GM23338 (cell line): ENCODE results near the gene MELTF. TPM values are rescaled to one million over a fixed set of nuclear protein-coding genes. Genes with fewer than 3 reads are reported as not detected.

Experiments used
- ATAC-seq: fragments of 200-7000 bp; cut with Tn5 transposase; 3 replicates; pipeline ENCODE4 v1.9.1; 2020
- DNase-seq: peaks from one replicate; pipeline ENCODE4 v3.0.0-alpha.2; 2015; ENCODE audit warnings: low spot score
- H2AFZ ChIP-seq: fragments of 200-600 bp; sonication (generic); 2 replicates; pipeline ENCODE4 v1.8.0; 2016; ENCODE audit warnings: antibody characterized with exemption, mild to moderate bottlenecking, moderate library complexity
- H3F3A ChIP-seq: fragments of 200-600 bp; sonication (generic); replicated peaks from 2 replicates; pipeline ENCODE4 v1.8.0; 2017; ENCODE audit warnings: antibody characterized with exemption, mixed run types, low read depth
- H3K27ac ChIP-seq: fragments of 200-600 bp; sonication (generic); 2 replicates; pipeline ENCODE4 v1.6.1; 2016; ENCODE audit warnings: low read depth
- H3K27me3 ChIP-seq: fragments of 200-600 bp; sonication (generic); 2 replicates; pipeline ENCODE4 v1.8.0; 2016; ENCODE audit warnings: mild to moderate bottlenecking, mixed run types, moderate library complexity; ENCODE audit not compliant: insufficient read depth
- H3K36me3 ChIP-seq: fragments of 200-600 bp; sonication (generic); 2 replicates; pipeline ENCODE4 v1.8.0; 2016; ENCODE audit warnings: mild to moderate bottlenecking; ENCODE audit not compliant: insufficient read depth
- H3K4me1 ChIP-seq: fragments of 200-600 bp; sonication (generic); 2 replicates; pipeline ENCODE4 v1.8.0; 2016; ENCODE audit warnings: mild to moderate bottlenecking, moderate library complexity; ENCODE audit not compliant: insufficient read depth
- H3K4me2 ChIP-seq: fragments of 200-600 bp; sonication (generic); 2 replicates; pipeline ENCODE4 v1.7.1; 2017; ENCODE audit warnings: mixed run types
- H3K4me3 ChIP-seq: fragments of 200-600 bp; sonication (generic); 2 replicates; pipeline ENCODE4 v1.6.1; 2016; ENCODE audit warnings: mixed run types
- H3K79me2 ChIP-seq: fragments of 200-600 bp; sonication (generic); replicated peaks from 2 replicates; pipeline ENCODE4 v1.8.0; 2017; ENCODE audit warnings: mild to moderate bottlenecking; ENCODE audit not compliant: insufficient read depth
- H3K9me2 ChIP-seq: fragments of 200-600 bp; sonication (generic); 2 replicates; pipeline ENCODE4 v1.8.0; 2017; ENCODE audit not compliant: insufficient read depth
- H4K20me1 ChIP-seq: fragments of 200-600 bp; sonication (generic); replicated peaks from 2 replicates; pipeline ENCODE4 v1.8.0; 2017; ENCODE audit warnings: mild to moderate bottlenecking; ENCODE audit not compliant: insufficient read depth
- H3K27ac Mint-ChIP-seq: 2 replicates; pipeline ENCODE4 v1.8.0; 2020; ENCODE audit warnings: inconsistent platforms, mild to moderate bottlenecking, moderate library complexity, mixed read lengths
- H3K27me3 Mint-ChIP-seq: 3 replicates; pipeline ENCODE4 v1.8.0; 2022; ENCODE audit warnings: low read depth, mild to moderate bottlenecking, moderate library complexity, mixed read lengths, inconsistent platforms; ENCODE audit not compliant: insufficient read depth, poor library complexity
- H3K36me3 Mint-ChIP-seq: 3 replicates; pipeline ENCODE4 v1.8.0; 2021; ENCODE audit warnings: low read depth, mild to moderate bottlenecking, inconsistent platforms, moderate library complexity, mixed read lengths
- H3K4me1 Mint-ChIP-seq: 3 replicates; pipeline ENCODE4 v1.8.0; 2020; ENCODE audit warnings: mild to moderate bottlenecking, inconsistent platforms, mixed read lengths
- H3K4me3 Mint-ChIP-seq: 3 replicates; pipeline ENCODE4 v1.8.0; 2021; ENCODE audit warnings: moderate library complexity, mild to moderate bottlenecking, inconsistent platforms, mixed read lengths
- H3K9me3 Mint-ChIP-seq: 3 replicates; pipeline ENCODE4 v1.8.0; 2020; ENCODE audit warnings: moderate library complexity, mild to moderate bottlenecking, inconsistent platforms, mixed read lengths
- CREB1 ChIP-seq: fragments of 250-450 bp; sonication (Bioruptor Pico); IDR thresholded peaks from 2 replicates; pipeline ENCODE4 v1.5.0; 2020; ENCODE audit warnings: low read depth, mild to moderate bottlenecking, moderate library complexity
- CTCF ChIP-seq, 2 experiments: fragments of 200-600 bp in 1 of 2; sonication (generic) in 1 of 2; conservative IDR thresholded peaks; 2 replicates each; pipeline versions ENCODE4 v1.5.1 to v1.6.1; 2016 to 2017; ENCODE audit warnings: antibody characterized with exemption in 2 of 2, low read depth in 2 of 2, mild to moderate bottlenecking in 2 of 2, moderate library complexity in 1 of 2
- ETS1 ChIP-seq: IDR thresholded peaks from 2 replicates; pipeline ENCODE4 v1.6.1; 2016; ENCODE audit warnings: antibody characterized with exemption
- EZH2 ChIP-seq: fragments of 200-600 bp; sonication (generic); IDR thresholded peaks from one replicate; pipeline ENCODE4 v1.8.0; 2017; ENCODE audit warnings: antibody characterized with exemption, mild to moderate bottlenecking, low read depth; ENCODE audit not compliant: unreplicated experiment
- EZH2phosphoT487 ChIP-seq: fragments of 200-600 bp; sonication (generic); IDR thresholded peaks from one replicate; pipeline ENCODE4 v1.8.1; 2018; ENCODE audit warnings: antibody characterized with exemption; ENCODE audit not compliant: unreplicated experiment
- JUNB ChIP-seq: IDR thresholded peaks from one replicate; pipeline ENCODE4 v1.6.1; 2016; ENCODE audit warnings: antibody characterized with exemption; ENCODE audit not compliant: unreplicated experiment
- NANOG ChIP-seq: IDR thresholded peaks from 2 replicates; pipeline ENCODE4 v1.6.1; 2016; ENCODE audit warnings: antibody characterized with exemption, borderline replicate concordance
- STAT1 ChIP-seq: IDR thresholded peaks from one replicate; pipeline ENCODE4 v1.6.1; 2016; ENCODE audit warnings: antibody characterized with exemption; ENCODE audit not compliant: unreplicated experiment
- ZNF114 ChIP-seq: fragments of 250-450 bp; sonication (Bioruptor Pico); IDR thresholded peaks from 2 replicates; pipeline ENCODE4 v1.5.0; 2020; ENCODE audit warnings: mild to moderate bottlenecking, moderate library complexity
- ZNF331 ChIP-seq: fragments of 250-450 bp; sonication (Bioruptor Pico); IDR thresholded peaks from 2 replicates; pipeline ENCODE4 v1.5.0; 2020; ENCODE audit warnings: low read depth, mild to moderate bottlenecking, moderate library complexity
- polyA plus RNA-seq: library from polyadenylated mRNA; unstranded; fragments of >200 nt; fragmentation: Nextera tagmentation; extraction: Ambion mirVana; gene quantifications from 2 replicates; pipeline ENCODE4 v1.2.1, GENCODE V29; 2016
- total RNA-seq: library from RNA; depleted of rRNA; stranded (reverse); fragments of >200 nt; shearing (Covaris generic); gene quantifications from 2 replicates; pipeline ENCODE4 v1.2.3, GENCODE V29; 2014
- TF ChIP-seq, protein P1 (sequence below): fragments of 250-450 bp; sonication (Bioruptor Pico); IDR thresholded peaks from 2 replicates; pipeline ENCODE4 v1.5.0; 2020; ENCODE audit warnings: mild to moderate bottlenecking, moderate library complexity

Gene MELTF
- total and polyA plus RNA-seq, 2 experiments from 2014 or later: 1.4 to 5.2 TPM

DNA sequence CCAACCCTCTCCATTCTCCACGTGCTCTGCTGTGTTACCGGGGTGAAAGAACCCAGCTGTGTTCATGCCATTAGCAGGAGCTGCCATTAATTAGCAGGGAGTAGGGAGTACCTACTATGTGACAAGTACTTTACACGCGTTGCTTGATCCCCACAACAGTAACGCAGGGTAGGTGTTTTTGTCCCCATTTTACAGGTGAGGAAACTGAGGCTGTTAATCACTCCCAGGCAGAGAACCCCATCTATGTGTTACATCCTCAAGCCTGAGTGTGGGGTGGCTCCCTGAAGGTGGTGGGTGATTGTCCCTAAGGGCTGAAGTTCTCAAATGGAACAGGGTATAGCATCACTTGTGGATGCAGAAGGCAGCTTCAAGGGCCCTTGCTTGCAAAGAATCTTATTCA, 22.8 kb downstream of the MELTF start:
- Histone ChIP-seq H3K4me2 (no peak overlapping the region), H2AFZ (no peak overlapping the region), H3K36me3 (no peaks in the 10 kb centered on the region), H3F3A (no peaks in the 10 kb centered on the region), H3K79me2 (no peaks in the 10 kb centered on the region), H3K4me3 (no peak overlapping the region), H3K27ac (no peak overlapping the region), H3K27me3 (peaks cover 27% of the 10 kb centered on the region), H4K20me1 (no peaks in the 10 kb centered on the region), H3K9me2 (no peaks in the 10 kb centered on the region), H3K4me1 (no peaks in the 10 kb centered on the region; the same call in 1 of the 2 replicates)
- peaks cover 6% of the 10 kb centered on the region for H3K4me1 Mint-ChIP-seq
- H3K9me3 Mint-ChIP-seq: peaks cover 3% of the 10 kb centered on the region; the same call in 2 of the 3 replicates
- H3K4me3 Mint-ChIP-seq: no peak overlapping the region
- TF ChIP-seq EZH2phosphoT487 (no peak), NANOG (no peak), STAT1 (no peak), CTCF (conservative IDR thresholded peaks at IDR 0.05; ENCODE audit: low read depth in 2 of 2) (no peak)
- H3K27ac Mint-ChIP-seq: no peak overlapping the region
- H3K36me3 Mint-ChIP-seq: peaks cover 4% of the 10 kb centered on the region; the same call in 1 of the 3 replicates
- H3K27me3 Mint-ChIP-seq: peaks cover 23% of the 10 kb centered on the region
- no peak for ATAC-seq
- no peak for DNase-seq

GRCh38 chr3:197006446-197006845, 23.2 kb downstream of the MELTF start:
- ATAC-seq (no peak), DNase-seq (no peak)
- peaks cover 23% of the 10 kb centered on the region for H3K27me3 Mint-ChIP-seq
- no peak overlapping the region for H3K27ac Mint-ChIP-seq
- no peaks in the 10 kb centered on the region for H4K20me1 ChIP-seq
- H2AFZ ChIP-seq: no peak overlapping the region
- H3F3A ChIP-seq: peaks cover 3% of the 10 kb centered on the region; the same call in 1 of the 2 replicates
- H3K36me3 Mint-ChIP-seq: peaks cover 4% of the 10 kb centered on the region; the same call in 1 of the 3 replicates
- no peak overlapping the region for H3K4me3 ChIP-seq
- no peaks in the 10 kb centered on the region; the same call in 1 of the 2 replicates for H3K4me1 ChIP-seq
- no peaks in the 10 kb centered on the region for H3K36me3 ChIP-seq
- no peaks in the 10 kb centered on the region for H3K79me2 ChIP-seq
- peaks cover 8% of the 10 kb centered on the region for H3K4me1 Mint-ChIP-seq
- H3K27me3 ChIP-seq: peaks cover 30% of the 10 kb centered on the region
- H3K9me2 ChIP-seq: no peaks in the 10 kb centered on the region
- peaks cover 3% of the 10 kb centered on the region; the same call in 2 of the 3 replicates for H3K9me3 Mint-ChIP-seq
- H3K4me2 ChIP-seq: no peak overlapping the region
- no peak overlapping the region for H3K4me3 Mint-ChIP-seq
- no peak overlapping the region for H3K27ac ChIP-seq
- no peak for TF ChIP-seq CREB1 (CRISPR knock-in tag)
- TF ChIP-seq EZH2phosphoT487: no peak
- no peak for TF ChIP-seq ETS1
- TF ChIP-seq, protein P1, sequence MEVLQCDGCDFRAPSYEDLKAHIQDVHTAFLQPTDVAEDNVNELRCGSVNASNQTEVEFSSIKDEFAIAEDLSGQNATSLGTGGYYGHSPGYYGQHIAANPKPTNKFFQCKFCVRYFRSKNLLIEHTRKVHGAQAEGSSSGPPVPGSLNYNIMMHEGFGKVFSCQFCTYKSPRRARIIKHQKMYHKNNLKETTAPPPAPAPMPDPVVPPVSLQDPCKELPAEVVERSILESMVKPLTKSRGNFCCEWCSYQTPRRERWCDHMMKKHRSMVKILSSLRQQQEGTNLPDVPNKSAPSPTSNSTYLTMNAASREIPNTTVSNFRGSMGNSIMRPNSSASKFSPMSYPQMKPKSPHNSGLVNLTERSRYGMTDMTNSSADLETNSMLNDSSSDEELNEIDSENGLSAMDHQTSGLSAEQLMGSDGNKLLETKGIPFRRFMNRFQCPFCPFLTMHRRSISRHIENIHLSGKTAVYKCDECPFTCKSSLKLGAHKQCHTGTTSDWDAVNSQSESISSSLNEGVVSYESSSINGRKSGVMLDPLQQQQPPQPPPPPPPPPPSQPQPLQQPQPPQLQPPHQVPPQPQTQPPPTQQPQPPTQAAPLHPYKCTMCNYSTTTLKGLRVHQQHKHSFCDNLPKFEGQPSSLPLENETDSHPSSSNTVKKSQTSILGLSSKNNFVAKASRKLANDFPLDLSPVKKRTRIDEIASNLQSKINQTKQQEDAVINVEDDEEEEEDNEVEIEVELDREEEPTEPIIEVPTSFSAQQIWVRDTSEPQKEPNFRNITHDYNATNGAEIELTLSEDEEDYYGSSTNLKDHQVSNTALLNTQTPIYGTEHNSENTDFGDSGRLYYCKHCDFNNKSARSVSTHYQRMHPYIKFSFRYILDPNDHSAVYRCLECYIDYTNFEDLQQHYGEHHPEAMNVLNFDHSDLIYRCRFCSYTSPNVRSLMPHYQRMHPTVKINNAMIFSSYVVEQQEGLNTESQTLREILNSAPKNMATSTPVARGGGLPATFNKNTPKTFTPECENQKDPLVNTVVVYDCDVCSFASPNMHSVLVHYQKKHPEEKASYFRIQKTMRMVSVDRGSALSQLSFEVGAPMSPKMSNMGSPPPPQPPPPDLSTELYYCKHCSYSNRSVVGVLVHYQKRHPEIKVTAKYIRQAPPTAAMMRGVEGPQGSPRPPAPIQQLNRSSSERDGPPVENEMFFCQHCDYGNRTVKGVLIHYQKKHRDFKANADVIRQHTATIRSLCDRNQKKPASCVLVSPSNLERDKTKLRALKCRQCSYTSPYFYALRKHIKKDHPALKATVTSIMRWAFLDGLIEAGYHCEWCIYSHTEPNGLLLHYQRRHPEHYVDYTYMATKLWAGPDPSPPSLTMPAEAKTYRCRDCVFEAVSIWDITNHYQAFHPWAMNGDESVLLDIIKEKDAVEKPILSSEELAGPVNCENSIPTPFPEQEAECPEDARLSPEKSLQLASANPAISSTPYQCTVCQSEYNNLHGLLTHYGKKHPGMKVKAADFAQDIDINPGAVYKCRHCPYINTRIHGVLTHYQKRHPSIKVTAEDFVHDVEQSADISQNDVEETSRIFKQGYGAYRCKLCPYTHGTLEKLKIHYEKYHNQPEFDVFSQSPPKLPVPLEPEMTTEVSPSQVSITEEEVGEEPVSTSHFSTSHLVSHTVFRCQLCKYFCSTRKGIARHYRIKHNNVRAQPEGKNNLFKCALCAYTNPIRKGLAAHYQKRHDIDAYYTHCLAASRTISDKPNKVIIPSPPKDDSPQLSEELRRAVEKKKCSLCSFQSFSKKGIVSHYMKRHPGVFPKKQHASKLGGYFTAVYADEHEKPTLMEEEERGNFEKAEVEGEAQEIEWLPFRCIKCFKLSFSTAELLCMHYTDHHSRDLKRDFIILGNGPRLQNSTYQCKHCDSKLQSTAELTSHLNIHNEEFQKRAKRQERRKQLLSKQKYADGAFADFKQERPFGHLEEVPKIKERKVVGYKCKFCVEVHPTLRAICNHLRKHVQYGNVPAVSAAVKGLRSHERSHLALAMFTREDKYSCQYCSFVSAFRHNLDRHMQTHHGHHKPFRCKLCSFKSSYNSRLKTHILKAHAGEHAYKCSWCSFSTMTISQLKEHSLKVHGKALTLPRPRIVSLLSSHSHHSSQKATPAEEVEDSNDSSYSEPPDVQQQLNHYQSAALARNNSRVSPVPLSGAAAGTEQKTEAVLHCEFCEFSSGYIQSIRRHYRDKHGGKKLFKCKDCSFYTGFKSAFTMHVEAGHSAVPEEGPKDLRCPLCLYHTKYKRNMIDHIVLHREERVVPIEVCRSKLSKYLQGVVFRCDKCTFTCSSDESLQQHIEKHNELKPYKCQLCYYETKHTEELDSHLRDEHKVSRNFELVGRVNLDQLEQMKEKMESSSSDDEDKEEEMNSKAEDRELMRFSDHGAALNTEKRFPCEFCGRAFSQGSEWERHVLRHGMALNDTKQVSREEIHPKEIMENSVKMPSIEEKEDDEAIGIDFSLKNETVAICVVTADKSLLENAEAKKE: no peak
- TF ChIP-seq JUNB: no peak
- TF ChIP-seq STAT1: no peak
- no peak for TF ChIP-seq ZNF331 (CRISPR knock-in tag)
- TF ChIP-seq ZNF114 (CRISPR knock-in tag): no peak
- TF ChIP-seq EZH2: no peak
